GM13976 (cell line): ENCODE data around the gene RB1.

Experiments used
- DNase-seq: peaks from one replicate; pipeline ENCODE4 v3.0.0; 2012; ENCODE audit warnings: low spot score
- CTCF ChIP-seq: IDR thresholded peaks from 2 replicates; pipeline ENCODE4 v1.5.1; 2012; ENCODE audit warnings: borderline replicate concordance, mild to moderate bottlenecking; ENCODE audit not compliant: insufficient read depth; ENCODE audit errors: extremely low read depth, missing control alignments, control extremely low read depth
- in situ Hi-C: fragments of 300-500 bp; cut with MboI; formaldehyde crosslinking; loops from one replicate; pipeline ENCODE4 v1.12.0; 2022; ENCODE audit warnings: low sequenced_read_pairs, mixed read lengths, inconsistent platforms; ENCODE audit not compliant: unreplicated experiment

RB1 gene

GRCh38 chr13:48501705-48502104 lies 198.2 kb downstream of the RB1 start:
- in situ Hi-C loops, result no loop called here
- no peak for DNase-seq
- TF ChIP-seq CTCF, result no peak

- DNase-seq, result no peak
- no peak for TF ChIP-seq CTCF
- in situ Hi-C loops, result no loop called here
Measured at GRCh38 chr13:48502601-48503319, 199.2 kb downstream of the RB1 start.

- TF ChIP-seq CTCF, result no peak
- in situ Hi-C loops, result no loop called here
- DNase-seq, result no peak
Measured at GRCh38 chr13:48504606-48505005, 201.1 kb downstream of the RB1 start.

- in situ Hi-C loops, result no loop called here
- DNase-seq, result no peak
- no peak for TF ChIP-seq CTCF
Measured at GRCh38 chr13:48505012-48505411, 201.5 kb downstream of the RB1 start.

DNA sequence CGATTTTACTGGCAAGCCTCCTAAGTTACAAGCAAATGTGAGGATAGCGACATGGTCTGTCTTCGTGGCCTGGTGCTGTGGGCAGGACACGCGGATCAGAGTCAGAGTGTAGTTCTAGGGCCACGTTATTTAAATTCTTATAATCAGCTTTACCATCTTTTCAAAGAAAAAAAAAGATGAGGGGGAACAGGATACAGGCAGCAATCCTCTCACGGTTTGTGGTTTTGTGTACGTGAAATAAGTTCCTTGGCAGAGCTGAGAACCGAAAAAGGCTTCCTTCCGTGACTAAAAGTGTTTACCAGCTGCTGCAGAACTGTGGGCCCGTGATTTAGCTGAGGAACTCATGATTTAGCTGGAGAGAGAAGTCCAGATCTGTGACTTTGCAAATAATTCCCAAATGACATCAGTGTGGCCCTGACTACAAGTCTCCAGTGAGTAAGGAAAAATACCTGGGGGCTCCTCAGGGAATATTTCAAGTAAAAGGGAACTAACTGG lies 202.1 kb downstream of the RB1 start:
- DNase-seq, result peak; percentile 56
- in situ Hi-C loops, result no loop called here
- TF ChIP-seq CTCF, result no peak

DNA sequence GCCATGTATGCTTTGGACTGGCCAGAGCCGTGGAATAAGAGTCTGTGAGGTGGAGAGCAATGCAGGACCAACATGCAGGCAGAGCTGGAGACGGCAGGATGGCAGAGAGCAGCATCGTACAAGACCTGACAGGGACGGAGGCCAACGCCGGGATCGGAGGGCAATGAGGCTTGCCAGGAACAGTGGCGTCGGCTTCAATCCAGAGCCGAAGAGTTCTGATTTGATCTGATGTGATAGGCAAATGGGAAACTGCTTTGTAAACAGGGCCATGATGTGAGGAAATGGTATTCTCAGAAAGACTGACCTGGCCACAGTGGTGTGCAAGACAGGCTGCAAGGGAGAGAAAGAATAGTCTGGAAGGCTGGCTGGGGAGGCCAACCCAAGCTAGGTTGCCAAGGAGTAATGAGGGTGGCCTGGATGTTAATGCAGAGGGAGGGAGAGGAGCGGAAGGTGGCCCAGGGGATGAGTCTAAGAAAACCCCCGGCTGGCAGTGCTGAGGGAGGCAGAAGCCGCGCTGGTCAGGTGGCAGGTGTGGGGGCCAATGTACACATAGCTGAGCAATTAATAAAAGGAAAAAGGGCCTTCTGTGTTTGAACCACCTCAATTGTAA lies 202.6 kb downstream of the RB1 start:
- in situ Hi-C loops, result no loop called here
- TF ChIP-seq CTCF, result no peak
- DNase-seq, result no peak
